ENCODE results near the gene PER1.

DNA sequence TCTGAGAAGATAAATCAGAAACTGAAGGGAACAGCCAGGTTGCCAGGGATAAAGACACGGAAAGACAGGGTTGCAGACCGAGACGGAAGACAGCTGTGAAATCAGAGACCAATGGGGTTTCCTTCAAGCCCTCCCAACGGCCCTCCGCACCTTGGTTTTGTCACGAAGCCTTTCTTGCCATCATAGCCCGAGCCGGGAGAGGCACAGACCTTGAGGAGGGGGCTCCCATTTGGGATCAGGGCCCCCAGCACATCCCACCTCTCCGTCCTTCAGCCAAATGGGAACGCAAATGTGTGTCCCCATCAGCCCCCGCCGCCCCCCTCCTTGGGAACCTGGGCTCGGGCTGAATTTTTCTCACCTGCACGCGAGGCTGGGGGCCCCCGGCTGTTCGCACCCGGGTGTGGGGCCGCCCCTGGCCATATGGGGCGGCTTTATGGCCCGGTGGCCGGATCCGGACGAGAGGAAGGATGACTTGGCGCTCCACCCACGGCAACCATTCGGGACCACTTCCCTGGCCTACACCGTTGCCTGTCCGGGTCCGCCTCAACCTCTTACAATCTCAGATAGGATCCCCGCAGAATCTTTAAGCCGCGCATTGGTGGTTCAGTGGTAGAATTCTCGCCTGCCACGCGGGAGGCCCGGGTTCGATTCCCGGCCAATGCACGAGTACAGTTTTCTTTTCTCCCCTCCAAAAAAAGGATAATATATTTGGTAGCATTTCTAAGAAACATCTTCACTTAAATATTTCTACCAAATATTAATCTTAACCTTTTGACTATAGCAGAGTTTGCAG lies 26.9 kb downstream of the PER1 start:
- TF ChIP-seq, protein P1, sequence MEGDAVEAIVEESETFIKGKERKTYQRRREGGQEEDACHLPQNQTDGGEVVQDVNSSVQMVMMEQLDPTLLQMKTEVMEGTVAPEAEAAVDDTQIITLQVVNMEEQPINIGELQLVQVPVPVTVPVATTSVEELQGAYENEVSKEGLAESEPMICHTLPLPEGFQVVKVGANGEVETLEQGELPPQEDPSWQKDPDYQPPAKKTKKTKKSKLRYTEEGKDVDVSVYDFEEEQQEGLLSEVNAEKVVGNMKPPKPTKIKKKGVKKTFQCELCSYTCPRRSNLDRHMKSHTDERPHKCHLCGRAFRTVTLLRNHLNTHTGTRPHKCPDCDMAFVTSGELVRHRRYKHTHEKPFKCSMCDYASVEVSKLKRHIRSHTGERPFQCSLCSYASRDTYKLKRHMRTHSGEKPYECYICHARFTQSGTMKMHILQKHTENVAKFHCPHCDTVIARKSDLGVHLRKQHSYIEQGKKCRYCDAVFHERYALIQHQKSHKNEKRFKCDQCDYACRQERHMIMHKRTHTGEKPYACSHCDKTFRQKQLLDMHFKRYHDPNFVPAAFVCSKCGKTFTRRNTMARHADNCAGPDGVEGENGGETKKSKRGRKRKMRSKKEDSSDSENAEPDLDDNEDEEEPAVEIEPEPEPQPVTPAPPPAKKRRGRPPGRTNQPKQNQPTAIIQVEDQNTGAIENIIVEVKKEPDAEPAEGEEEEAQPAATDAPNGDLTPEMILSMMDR (IDR thresholded peaks at IDR 0.05): no peak
- no peak for TF ChIP-seq POLR2A (IDR thresholded peaks at IDR 0.05)

Measured in thyroid gland (tissue), 4 donors.